ENCODE results near the gene SLC16A1. TPM values are rescaled to one million over a fixed set of nuclear protein-coding genes. Genes with fewer than 3 reads are reported as not detected.

SLC16A1 gene, protein sequence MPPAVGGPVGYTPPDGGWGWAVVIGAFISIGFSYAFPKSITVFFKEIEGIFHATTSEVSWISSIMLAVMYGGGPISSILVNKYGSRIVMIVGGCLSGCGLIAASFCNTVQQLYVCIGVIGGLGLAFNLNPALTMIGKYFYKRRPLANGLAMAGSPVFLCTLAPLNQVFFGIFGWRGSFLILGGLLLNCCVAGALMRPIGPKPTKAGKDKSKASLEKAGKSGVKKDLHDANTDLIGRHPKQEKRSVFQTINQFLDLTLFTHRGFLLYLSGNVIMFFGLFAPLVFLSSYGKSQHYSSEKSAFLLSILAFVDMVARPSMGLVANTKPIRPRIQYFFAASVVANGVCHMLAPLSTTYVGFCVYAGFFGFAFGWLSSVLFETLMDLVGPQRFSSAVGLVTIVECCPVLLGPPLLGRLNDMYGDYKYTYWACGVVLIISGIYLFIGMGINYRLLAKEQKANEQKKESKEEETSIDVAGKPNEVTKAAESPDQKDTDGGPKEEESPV
- polyA plus RNA-seq (2012; ENCODE audit: insufficient read length, low read depth) = 163 TPM

DNA sequence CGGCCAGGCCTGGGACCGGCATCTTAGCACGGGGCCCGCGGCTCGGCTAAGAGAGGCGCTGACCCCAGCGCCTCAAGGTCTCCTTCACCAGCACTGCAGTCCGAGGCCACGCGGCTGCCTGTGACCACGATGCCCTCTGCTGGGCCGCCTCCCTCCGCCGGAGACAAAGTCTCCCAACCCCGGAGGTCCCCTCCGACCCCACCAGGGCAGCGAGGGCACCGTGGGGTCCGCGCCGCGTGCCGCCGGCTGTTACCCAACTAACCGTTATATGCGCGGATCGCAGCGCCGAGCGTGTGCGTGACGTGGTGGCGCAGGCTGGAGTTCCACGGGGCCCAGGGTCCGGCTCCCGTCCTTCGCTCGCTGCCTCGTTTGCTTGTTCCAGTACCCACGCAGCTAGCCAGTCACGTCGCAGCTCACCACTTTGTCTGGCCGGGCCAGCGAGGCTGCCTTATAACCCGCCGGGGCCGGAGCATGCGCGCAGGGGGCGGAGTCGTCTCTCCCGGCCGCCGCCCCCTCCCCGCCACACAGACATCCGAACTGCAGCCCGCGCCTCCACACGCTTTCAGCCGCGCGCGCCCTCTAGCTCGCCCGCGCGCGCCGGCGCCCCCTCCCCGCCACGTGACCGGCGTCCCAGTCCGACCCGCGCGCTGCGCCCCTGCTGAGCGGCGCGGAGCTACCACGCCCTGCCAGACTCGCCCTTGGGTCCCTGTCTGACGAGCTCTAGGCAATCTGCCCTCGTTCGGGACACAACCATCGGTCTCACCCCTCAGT is at the start of gene SLC16A1:
TSS of gene SLC16A1 (minus strand) at position 424 of the 771 bp plus-strand sequence. CDS start 26,888 bp downstream, outside the sequence.
- TF ChIP-seq TAF1 (IDR thresholded peaks at IDR 0.05; ENCODE audit: borderline replicate concordance, insufficient read depth, low read length) = peak; percentile 99
- TF ChIP-seq SIN3A (IDR thresholded peaks at IDR 0.05; ENCODE audit: borderline replicate concordance, insufficient read depth, low read length) = peak; percentile 86; the same call in 1 of the 2 replicates
- TF ChIP-seq POLR2AphosphoS5 (IDR thresholded peaks at IDR 0.05; ENCODE audit: low read depth, low read length) = peak; percentile 99
- TF ChIP-seq, protein P1, sequence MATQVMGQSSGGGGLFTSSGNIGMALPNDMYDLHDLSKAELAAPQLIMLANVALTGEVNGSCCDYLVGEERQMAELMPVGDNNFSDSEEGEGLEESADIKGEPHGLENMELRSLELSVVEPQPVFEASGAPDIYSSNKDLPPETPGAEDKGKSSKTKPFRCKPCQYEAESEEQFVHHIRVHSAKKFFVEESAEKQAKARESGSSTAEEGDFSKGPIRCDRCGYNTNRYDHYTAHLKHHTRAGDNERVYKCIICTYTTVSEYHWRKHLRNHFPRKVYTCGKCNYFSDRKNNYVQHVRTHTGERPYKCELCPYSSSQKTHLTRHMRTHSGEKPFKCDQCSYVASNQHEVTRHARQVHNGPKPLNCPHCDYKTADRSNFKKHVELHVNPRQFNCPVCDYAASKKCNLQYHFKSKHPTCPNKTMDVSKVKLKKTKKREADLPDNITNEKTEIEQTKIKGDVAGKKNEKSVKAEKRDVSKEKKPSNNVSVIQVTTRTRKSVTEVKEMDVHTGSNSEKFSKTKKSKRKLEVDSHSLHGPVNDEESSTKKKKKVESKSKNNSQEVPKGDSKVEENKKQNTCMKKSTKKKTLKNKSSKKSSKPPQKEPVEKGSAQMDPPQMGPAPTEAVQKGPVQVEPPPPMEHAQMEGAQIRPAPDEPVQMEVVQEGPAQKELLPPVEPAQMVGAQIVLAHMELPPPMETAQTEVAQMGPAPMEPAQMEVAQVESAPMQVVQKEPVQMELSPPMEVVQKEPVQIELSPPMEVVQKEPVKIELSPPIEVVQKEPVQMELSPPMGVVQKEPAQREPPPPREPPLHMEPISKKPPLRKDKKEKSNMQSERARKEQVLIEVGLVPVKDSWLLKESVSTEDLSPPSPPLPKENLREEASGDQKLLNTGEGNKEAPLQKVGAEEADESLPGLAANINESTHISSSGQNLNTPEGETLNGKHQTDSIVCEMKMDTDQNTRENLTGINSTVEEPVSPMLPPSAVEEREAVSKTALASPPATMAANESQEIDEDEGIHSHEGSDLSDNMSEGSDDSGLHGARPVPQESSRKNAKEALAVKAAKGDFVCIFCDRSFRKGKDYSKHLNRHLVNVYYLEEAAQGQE (IDR thresholded peaks at IDR 0.05; ENCODE audit: insufficient read depth in 1 of 2, low read depth in 2 of 2, low read length in 2 of 2) = peak; percentile 14 to 57; a peak in 2 of 4 replicates
- TF ChIP-seq FOXP2 (optimal IDR thresholded peaks at IDR 0.05; ENCODE audit: borderline replicate concordance, extremely low read depth, extremely low read length, insufficient read depth) = peak; percentile 92

- TF ChIP-seq TAF1 (IDR thresholded peaks at IDR 0.05; ENCODE audit: borderline replicate concordance, insufficient read depth, low read length) = no peak
These were observed 48.0 kb upstream of the SLC16A1 start for GRCh38 chr1:113003751-113004690.

DNA sequence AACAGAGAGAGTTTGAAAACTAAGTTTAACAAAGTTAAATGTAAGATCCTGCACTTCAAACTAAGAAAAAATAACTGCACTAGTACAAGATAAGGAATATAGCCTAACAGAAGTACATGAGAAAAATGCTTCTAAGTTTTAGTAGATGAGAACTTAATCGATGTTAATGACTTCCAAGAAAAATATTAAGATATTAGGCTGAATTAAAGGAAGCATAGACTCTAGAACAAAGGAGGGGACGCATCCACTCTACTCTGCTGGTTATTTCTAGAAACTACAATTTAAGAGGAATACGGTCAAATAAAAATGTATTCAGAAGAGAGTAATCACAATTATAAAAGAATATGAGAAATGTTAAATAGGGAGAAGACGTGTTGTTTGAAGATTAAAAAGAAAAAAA is 46.3 kb upstream of the SLC16A1 start:
- TF ChIP-seq, protein P1 (IDR thresholded peaks at IDR 0.05; ENCODE audit: insufficient read depth in 1 of 2, low read depth in 2 of 2, low read length in 2 of 2) = no peak
- no peak for TF ChIP-seq TAF1 (IDR thresholded peaks at IDR 0.05; ENCODE audit: borderline replicate concordance, insufficient read depth, low read length)
- TF ChIP-seq SIN3A (IDR thresholded peaks at IDR 0.05; ENCODE audit: borderline replicate concordance, insufficient read depth, low read length) = no peak

- TF ChIP-seq, protein P1 (IDR thresholded peaks at IDR 0.05; ENCODE audit: insufficient read depth in 1 of 2, low read depth in 2 of 2, low read length in 2 of 2) = no peak
- TF ChIP-seq POLR2AphosphoS5 (IDR thresholded peaks at IDR 0.05; ENCODE audit: low read depth, low read length) = no peak
- TF ChIP-seq FOXP2 (optimal IDR thresholded peaks at IDR 0.05; ENCODE audit: borderline replicate concordance, extremely low read depth, extremely low read length, insufficient read depth) = no peak
- no peak for TF ChIP-seq SIN3A (IDR thresholded peaks at IDR 0.05; ENCODE audit: borderline replicate concordance, insufficient read depth, low read length)
- no peak for TF ChIP-seq TAF1 (IDR thresholded peaks at IDR 0.05; ENCODE audit: borderline replicate concordance, insufficient read depth, low read length)
These were observed 42.7 kb upstream of the SLC16A1 start for GRCh38 chr1:112998592-112999235.

Measured in PFSK-1 (cell line).